ENCODE results near the gene HOXD12. TPM values are rescaled to one million over a fixed set of nuclear protein-coding genes. Genes with fewer than 3 reads are reported as not detected.

The HOXD12 gene
- total RNA-seq, 1 experiment from 2014 or later = 0.13 TPM

DNA sequence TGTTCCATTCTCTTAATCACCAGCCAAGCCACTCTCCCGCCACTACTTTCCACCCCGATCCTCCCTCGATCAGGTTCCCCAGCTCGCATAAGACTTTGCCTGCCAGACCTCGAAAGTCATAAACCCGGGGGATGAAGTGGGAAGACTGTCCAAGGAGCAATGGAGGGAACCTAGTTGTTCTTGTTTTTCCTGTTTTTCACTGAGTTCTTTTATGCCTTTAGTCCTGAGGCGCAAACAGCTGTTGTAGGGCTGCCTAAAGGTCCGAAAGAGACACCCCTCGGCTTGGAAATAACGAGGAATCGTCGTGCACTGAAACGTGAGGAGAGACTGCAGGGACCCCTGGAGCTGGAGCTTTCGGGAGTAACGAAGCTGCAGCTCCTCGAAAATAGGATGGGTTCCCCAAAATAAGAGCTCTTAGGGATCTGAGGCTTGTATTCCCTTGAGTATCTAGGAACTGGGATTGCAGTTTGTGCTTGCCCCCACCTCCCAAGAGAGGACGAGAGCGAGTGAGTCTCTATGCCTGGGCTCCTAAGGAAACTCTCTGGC lies 1.7 kb upstream of the HOXD12 start:
- in situ Hi-C loops (cut with HindIII; ENCODE audit: low pct_unique_long_range_greater_than_20kb, low sequenced_read_pairs) = no loop called here

GRCh38 chr2:176098366-176099158 lies 1.0 kb upstream of the HOXD12 start:
- in situ Hi-C loops (cut with HindIII; ENCODE audit: low pct_unique_long_range_greater_than_20kb, low sequenced_read_pairs) (no loop called here), intact Hi-C loops (cut with micrococcal nuclease; ENCODE audit: unreplicated experiment) (loop anchor here (5.0 kb wide), 3 partner anchors 846 to 1401 kb away; no protein-coding TSS in a partner anchor)
- Histone ChIP-seq H3K9me3 (ENCODE audit: control insufficient read depth, insufficient read depth, low read depth, low read length) (no peaks in the 10 kb centered on the region), H3K27ac (ENCODE audit: low read length) (no peak overlapping the region), H3K36me3 (ENCODE audit: control insufficient read depth, insufficient read depth, low read length) (no peaks in the 10 kb centered on the region), H3K4me1 (ENCODE audit: control insufficient read depth, insufficient read depth, low read length) (peaks cover 13% of the 10 kb centered on the region), H3K27me3 (ENCODE audit: control insufficient read depth, insufficient read depth, low read length) (peaks cover 5% of the 10 kb centered on the region), H3K4me3 (ENCODE audit: low read depth in 2 of 2, low read length in 2 of 2) (peak overlapping the region; percentile 52 to 87; a peak in 3 of 4 replicates)
- BruUV-seq (replicated peaks) = no TSS peak
- TF ChIP-seq TCF7L2 (IDR thresholded peaks at IDR 0.05; ENCODE audit: low read depth, low read length) = no peak
- no peak for TF ChIP-seq POLR2AphosphoS5 (IDR thresholded peaks at IDR 0.05; ENCODE audit: low read depth, low read length)
- TF ChIP-seq, protein P1, sequence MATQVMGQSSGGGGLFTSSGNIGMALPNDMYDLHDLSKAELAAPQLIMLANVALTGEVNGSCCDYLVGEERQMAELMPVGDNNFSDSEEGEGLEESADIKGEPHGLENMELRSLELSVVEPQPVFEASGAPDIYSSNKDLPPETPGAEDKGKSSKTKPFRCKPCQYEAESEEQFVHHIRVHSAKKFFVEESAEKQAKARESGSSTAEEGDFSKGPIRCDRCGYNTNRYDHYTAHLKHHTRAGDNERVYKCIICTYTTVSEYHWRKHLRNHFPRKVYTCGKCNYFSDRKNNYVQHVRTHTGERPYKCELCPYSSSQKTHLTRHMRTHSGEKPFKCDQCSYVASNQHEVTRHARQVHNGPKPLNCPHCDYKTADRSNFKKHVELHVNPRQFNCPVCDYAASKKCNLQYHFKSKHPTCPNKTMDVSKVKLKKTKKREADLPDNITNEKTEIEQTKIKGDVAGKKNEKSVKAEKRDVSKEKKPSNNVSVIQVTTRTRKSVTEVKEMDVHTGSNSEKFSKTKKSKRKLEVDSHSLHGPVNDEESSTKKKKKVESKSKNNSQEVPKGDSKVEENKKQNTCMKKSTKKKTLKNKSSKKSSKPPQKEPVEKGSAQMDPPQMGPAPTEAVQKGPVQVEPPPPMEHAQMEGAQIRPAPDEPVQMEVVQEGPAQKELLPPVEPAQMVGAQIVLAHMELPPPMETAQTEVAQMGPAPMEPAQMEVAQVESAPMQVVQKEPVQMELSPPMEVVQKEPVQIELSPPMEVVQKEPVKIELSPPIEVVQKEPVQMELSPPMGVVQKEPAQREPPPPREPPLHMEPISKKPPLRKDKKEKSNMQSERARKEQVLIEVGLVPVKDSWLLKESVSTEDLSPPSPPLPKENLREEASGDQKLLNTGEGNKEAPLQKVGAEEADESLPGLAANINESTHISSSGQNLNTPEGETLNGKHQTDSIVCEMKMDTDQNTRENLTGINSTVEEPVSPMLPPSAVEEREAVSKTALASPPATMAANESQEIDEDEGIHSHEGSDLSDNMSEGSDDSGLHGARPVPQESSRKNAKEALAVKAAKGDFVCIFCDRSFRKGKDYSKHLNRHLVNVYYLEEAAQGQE (IDR thresholded peaks at IDR 0.05; ENCODE audit: insufficient read depth in 1 of 2, low read depth in 2 of 2, low read length in 1 of 2) = no peak
- no peak for TF ChIP-seq SIN3A (IDR thresholded peaks at IDR 0.05; ENCODE audit: borderline replicate concordance, insufficient read depth, low read depth, low read length)
- no peak for TF ChIP-seq CTCF (IDR thresholded peaks at IDR 0.05)
- DNase-seq (ENCODE audit: low read depth, low spot score) (no peak), ATAC-seq (no peak; the same call in 1 of the 2 replicates)
- ChIA-PET POLR2A (no interaction called here), CTCF (interaction anchor here (0.7 to 2.2 kb wide), 4 partner anchors 10 to 847 kb away, joined by 3 to 10 read pairs (median 7); no protein-coding TSS in a partner anchor)

More for the DNA sequence above, 1.7 kb upstream of the HOXD12 start:
- DNase-seq (ENCODE audit: low read depth, low spot score) (no peak), ATAC-seq (peak; percentile 35)
- no TSS peak for BruUV-seq (replicated peaks)
- Histone ChIP-seq H3K9me3 (ENCODE audit: control insufficient read depth, insufficient read depth, low read depth, low read length) (no peaks in the 10 kb centered on the region), H3K4me3 (ENCODE audit: low read depth in 2 of 2, low read length in 2 of 2) (peak overlapping the region; percentile 52 to 87), H3K4me1 (ENCODE audit: control insufficient read depth, insufficient read depth, low read length) (peaks cover 13% of the 10 kb centered on the region), H3K27ac (ENCODE audit: low read length) (no peak overlapping the region), H3K27me3 (ENCODE audit: control insufficient read depth, insufficient read depth, low read length) (peaks cover 5% of the 10 kb centered on the region), H3K36me3 (ENCODE audit: control insufficient read depth, insufficient read depth, low read length) (no peaks in the 10 kb centered on the region)
- TF ChIP-seq CTCF (IDR thresholded peaks at IDR 0.05) (no peak; the same call in 1 of the 2 replicates), SIN3A (IDR thresholded peaks at IDR 0.05; ENCODE audit: borderline replicate concordance, insufficient read depth, low read depth, low read length) (no peak), TCF7L2 (IDR thresholded peaks at IDR 0.05; ENCODE audit: low read depth, low read length) (no peak), POLR2AphosphoS5 (IDR thresholded peaks at IDR 0.05; ENCODE audit: low read depth, low read length) (no peak)
- TF ChIP-seq, protein P1 (IDR thresholded peaks at IDR 0.05; ENCODE audit: insufficient read depth in 1 of 2, low read depth in 2 of 2, low read length in 1 of 2) = no peak
- ChIA-PET CTCF (interaction anchor here (0.5 to 2.2 kb wide), 6 partner anchors 10 to 1396 kb away, joined by 3 to 10 read pairs (median 7); no protein-coding TSS in a partner anchor), POLR2A (interaction anchor here (0.6 kb wide), 1 partner anchor 955 kb away, joined by 7 read pairs; no protein-coding TSS in a partner anchor)
- intact Hi-C loops (cut with micrococcal nuclease; ENCODE audit: unreplicated experiment) = loop anchor here (5.0 kb wide), 3 partner anchors 846 to 1401 kb away; no protein-coding TSS in a partner anchor

Measured in Panc1 (cell line).